HG02852 (cell line): ENCODE data around the gene CCNDBP1.
"Not testable (repeated sequence)": the region's sequence is repeated elsewhere in the genome, so short reads cannot be mapped to it uniquely, and the experiment has no call there.

Experiments used
- ATAC-seq: cut with Tn5 transposase; IDR thresholded peaks from one replicate; pipeline ENCODE4 v1.9.1; 2021; ENCODE audit warnings: mild to moderate bottlenecking, moderate library complexity; ENCODE audit not compliant: unreplicated experiment

Gene CCNDBP1

DNA sequence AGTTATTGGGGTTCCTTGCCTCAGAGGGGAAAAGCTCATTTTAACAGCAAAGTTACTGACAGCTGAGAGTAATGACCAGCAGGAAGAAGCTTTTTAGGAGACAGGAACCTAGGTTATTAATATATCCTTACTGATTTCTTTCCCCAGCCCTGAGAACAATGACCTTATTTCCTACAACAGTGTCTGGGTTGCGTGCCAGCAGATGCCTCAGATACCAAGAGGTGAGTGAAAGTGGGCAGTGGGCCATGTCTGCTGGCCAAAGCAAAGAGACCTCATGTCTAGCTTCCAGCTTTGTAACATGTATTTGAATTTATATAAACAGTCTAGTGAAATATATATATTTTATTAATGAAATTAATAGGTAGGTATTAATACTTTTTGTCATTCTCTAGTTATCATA, 5.0 kb downstream of the CCNDBP1 start:
- no peak for ATAC-seq

DNA sequence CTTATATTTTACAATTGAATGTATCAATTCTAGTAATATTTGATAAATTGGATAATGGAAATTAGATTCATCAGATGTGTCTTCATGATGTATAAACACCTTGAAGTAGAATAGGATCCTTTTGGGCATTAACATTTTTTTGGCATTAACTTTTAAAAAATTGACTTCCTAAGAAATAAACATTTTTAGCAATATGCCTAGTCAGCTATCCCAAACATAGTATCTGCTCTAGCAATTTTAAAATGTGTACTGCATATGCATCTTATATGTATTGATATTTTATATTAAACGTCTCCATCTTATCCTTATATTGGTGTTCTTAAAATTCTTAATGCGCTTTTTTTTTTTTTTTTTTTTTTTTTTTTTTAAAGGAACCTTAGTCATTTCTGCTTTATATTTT, 8.5 kb downstream of the CCNDBP1 start:
- no peak for ATAC-seq

DNA sequence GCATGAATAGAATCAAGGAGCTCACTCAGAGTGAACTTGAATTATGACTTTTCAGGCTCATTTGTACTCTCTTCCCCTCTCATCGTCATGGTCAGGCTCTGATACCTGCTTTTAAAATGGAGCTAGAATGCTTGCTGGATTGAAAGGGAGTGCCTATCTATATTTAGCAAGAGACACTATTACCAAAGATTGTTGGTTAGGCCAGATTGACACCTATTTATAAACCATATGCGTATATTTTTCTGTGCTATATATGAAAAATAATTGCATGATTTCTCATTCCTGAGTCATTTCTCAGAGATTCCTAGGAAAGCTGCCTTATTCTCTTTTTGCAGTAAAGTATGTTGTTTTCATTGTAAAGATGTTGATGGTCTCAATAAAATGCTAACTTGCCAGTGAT, 9.6 kb downstream of the CCNDBP1 start:
- ATAC-seq = no peak

DNA sequence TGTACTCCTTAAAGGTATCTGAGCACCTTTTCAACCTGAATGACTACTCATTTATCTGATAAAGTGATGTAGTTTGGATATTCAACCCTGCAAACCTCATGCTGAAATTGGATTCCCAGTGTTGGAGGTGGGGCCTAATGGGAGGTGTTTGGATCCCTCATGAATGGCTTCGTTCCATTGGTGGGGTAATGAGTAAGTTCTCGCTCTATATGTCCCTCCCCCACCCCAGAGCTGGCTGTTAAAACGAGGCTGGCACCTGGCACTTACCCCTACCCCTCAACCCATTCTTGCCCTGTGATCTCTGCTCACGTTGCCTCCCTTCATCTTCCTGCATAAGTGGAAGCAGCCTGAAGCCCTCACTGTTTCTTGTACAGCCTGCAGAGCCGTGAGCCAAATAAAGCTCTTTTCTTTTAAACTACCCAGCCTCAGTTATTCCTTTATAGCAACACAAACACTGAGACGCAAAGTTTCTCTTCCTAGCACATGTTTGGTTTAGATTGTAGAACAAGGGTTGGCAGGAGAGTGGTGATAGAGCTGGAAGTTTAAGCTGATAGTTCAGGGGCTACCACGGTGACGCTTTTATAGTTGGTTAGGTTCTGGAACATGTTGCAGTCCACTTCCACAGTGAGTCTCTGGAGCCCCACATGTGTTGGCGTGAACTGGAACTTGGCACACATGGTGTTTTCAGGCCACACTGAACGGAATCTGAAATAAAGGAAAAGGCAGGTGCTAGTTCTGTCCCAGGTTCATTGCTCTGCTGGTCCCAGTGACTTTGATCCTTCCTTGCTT, 11.8 kb downstream of the CCNDBP1 start:
- no peak for ATAC-seq

DNA sequence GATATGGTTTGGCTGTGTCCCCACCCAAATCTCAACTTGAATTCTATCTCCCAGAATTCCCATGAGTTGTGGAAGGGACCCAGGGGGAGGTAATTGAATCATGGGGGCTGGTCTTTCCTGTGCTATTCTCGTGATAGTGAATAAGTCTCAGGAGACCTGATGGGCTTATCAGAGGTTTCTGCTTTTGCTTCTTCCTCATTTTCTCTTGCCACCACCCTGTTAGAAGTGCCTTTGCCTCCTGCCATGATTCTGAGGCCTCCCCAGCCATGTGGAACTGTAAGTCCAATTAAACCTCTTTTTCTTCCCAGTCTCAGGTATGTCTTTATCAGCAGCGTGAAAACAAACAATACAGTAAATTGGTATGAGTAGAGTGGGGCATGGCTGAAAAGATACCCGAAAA, 12.6 kb downstream of the CCNDBP1 start:
- ATAC-seq = not testable (repeated sequence)

DNA sequence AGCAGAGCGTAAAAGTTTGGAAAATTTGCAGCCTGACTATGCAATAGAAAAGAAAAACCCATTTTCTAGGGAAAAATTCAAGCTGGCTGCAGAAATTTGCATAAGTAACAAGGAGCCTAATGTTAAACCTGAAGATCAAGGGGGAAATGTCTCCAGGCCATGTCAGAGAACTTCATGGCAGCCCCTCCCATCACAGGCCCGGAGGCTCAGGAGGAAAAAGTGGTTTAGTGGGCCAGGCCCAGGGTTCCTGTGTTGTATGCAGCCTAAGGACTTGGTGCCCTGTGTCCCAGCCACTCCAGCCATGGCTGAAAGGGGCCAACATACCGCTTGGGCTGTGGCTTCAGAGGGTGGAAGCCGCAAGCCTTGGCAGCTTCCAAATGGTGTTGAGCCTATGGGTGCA, 13.4 kb downstream of the CCNDBP1 start:
- not testable (repeated sequence) for ATAC-seq

DNA sequence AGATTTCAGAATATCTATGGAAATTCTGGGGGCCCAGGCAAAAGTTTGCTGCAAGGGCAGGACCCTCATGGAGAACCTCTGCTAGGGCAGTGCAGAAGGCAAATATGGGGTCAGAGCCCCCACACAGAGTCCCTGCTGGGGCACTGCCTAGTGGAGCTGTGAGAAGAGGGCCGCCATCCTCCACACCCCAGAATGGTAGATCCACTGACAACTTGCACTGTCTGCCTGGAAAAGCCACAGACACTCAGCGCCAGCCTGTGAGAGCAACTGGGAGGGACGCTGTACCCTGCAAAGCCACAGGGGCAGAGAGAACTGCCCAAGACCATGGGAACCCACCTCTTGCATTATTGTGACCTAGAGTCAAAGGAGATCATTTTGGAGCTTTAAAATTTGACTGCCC, 13.8 kb downstream of the CCNDBP1 start:
- no peak for ATAC-seq

DNA sequence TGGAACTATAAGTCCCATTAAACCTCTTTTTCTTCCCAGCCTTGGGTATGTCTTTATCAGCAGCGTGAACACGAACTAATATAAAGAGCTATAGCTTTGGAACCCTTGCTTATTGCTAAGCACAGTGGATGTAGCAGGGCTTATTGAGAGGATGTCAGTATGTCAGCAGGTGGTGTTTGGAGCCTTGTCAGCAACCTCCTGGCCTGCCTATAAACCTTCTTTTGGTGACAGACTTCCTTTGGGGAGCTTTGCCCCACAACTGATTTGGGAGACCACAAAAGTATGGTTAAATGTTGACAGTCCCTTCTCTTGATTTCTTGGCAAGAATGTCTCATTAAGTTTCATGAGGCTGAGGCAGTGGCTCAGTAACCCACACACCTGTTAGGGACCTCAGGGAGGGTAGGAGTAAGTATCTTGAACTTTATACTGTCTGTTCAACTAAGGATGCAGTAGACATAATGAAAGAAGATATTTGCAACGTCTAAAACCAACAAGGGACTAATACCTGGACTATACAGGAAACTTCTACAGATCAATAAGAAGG, 14.8 kb downstream of the CCNDBP1 start:
- ATAC-seq = no peak

DNA sequence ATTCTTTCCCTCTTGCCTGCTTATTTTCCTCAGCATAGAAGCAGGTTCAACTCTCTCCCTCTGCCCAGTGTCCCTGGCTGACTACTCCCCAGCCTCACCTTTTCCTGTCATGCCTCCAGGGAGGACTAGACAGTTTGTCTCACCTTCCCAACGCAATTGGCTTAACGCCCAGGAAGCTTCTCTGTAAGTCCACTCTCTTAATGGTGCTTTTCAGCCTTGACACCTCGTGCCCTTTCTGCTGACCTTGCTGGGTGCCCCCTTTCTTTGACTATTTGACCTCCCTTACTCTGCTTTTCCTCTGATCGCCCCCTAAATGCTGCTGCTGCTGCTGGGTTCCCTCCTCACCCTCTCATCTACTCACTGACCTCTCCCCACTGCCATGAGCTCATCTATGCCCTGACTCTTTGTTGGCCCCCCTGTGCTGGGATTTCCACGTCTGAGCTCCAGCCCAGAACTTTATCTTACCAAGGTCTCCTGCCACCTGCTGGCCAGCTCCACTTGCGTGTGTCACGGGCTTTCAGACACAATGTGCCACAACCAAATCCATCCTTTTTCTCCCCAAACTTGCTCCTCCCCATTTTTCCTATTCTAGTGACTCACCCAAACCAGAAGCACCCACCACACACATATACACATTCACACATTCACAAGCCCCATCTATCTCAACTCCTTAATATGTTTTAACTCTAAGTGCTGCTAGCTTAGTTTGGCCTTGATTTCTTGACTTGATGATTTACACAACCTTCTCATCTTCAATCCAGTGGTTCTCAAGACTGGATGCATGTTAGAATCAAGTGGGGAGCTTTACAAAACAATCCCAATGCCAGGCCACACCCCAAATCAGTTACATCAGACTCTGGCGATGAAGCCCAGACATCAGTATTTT, 19.1 kb downstream of the CCNDBP1 start:
- ATAC-seq = no peak

DNA sequence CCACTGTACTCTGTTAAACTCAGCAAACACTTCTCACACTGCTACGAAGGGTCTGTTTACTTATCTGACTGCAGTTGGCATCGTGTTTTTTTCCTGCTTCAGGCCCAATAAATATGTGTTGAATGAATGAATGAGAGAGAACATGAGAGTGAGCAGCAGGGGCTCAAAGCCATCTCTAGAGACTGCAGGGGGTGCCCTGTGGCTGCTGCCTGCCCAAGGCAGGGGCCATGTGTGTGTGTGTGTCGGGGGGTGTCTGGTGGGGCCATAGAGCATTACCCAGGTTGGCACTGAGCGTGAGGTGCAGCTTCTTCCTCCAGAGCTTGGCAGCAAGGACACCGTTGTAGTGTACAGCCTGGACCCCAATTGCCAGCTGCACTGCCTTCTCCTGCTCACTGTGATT, 20.9 kb downstream of the CCNDBP1 start:
- no peak for ATAC-seq

DNA sequence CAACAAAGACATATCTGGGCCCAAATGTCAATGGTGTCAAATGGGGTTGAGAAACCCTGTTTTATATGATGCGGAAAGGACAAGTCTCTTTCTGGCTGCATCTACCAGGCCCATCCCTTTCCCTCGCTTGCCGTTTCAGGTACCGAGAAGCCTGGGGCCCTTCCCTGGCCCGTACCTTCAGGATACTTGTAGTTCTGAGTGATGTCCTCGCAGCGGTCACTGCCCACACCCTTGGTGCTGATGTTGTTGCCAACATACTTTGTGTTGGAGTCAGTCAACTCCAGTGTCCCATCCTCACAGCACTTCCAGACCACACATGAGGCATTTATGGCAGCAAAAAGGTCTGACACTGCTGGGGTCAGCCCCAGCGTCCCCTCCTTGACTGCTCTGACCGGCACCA, 21.8 kb downstream of the CCNDBP1 start:
- ATAC-seq = no peak

DNA sequence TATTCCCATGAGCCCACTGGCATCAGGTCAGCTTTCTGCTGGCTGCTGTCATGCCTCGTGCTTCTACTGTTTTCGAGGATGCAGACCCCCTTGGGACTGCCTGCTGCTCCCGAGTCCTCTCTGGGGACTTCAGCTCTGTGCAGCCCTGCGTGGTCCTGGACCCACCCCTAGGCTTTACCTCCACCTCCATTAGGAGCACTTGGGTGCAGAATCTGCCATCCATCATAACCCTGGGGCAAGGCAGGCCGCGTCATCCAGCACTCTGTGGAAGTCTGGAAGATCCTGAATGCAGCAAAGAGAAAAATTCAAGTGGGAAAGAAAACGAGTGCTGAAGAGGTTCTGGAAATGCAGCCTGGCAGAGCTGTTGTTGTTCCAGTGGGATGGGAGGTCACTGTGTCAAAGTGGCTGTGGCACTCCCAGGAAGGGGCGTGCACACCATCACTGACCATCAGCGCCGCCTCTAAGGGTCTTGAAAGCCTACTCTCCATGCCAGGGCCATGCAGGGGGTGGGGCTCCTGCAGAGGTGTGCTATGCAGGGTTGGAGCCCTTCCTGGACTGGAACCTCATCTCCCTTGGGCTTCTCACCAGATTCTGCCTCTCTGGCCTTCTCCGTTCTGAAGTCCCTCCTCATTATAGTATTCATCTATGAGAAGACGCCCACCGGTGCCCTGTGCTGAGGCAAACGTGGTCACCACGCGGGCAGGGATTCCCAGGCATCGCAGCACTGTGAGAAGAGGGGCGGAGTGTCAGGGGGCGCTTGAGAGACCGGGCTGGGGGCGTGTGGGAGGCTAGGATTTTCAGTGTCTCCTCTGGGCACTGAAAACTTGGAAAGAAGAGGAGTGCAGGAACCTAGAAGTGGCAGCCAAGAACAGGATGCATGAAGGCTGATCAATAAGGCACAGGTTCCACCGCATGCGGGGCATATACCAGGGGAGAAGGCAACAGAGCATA, 23.1 kb downstream of the CCNDBP1 start:
- no peak for ATAC-seq

DNA sequence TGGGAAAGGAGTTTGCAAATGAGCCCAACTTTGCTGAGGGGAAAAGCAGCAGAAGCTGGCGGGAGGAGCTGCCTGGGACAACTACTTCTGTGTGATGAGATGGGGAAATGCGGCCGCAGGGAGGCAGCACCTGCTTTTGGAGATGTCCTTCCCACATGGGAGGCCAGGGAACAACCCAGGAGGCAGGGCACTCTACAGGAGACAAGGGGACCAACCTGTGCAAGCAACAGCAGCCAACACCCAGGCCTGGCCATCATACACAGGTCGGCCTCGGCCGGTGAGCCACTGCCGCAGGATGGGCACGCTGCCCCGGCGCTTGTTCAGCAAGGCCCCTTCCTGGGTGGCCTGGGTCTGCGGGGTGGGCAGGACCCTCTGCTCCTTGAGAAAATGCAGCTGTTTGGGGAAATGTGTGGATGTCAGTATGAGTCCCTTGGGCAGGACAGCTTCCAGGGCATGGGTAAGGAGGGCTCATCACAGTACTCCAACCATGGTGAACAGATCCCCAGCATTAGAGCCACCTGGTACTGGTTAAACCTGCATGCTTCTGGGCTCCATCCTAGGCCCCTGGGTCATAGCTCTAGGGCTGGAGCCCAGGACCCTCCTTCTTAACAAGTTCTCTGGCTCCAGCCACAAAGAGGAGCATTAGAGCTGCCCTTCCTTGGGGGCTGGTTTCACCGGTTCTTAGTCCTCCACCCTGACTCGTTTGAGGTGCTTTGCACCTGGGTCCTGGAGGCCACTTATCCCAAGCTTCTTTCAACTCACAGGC, 24.0 kb downstream of the CCNDBP1 start:
- ATAC-seq = no peak

DNA sequence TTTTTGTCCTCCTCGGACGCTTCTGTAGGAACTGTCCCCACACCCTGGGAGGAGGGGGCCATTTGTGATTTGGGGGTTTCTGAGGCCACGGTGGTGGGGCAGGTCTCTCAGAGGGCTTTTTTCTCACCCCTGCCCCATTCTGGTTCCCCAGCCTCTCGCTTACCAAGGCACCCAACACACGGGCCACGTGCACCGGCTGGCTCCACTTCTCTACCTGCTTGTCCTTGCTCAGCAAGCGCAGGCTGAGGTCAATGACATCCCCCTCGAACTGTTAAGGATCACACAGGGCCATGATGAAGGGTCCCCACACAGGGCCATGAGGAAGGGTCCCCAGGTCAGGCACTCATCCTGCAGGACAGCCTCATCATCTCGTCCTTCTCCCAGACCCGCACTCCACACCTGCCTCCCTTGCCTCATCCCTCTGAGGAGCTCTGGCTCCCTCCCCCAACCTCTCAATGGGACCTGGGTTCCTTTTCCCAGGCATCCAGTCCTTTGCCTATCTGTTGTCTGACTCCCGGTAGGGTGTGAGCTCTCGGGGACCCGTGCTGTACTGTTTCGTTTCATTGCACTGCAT, 25.1 kb downstream of the CCNDBP1 start:
- no peak for ATAC-seq

DNA sequence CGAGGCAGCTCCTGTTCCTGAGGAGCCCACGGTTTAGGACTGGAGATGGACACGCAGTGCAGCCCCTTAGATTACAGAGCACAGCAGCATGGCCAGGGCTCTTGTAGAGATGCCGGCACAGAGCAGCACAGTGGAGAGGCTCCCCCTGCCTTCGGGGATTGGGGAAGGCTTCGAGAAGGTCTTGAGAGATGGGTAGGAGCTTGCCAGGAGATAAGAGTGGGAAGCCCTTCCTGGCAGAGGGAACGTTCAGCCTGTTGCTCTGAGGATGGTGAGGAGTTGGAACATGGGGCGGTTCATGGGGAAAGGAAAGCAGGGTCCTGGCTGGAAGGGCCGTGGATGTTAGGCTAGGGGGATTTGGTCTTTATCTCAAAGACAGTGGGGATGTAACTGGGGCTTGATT, 25.6 kb downstream of the CCNDBP1 start:
- ATAC-seq = no peak

DNA sequence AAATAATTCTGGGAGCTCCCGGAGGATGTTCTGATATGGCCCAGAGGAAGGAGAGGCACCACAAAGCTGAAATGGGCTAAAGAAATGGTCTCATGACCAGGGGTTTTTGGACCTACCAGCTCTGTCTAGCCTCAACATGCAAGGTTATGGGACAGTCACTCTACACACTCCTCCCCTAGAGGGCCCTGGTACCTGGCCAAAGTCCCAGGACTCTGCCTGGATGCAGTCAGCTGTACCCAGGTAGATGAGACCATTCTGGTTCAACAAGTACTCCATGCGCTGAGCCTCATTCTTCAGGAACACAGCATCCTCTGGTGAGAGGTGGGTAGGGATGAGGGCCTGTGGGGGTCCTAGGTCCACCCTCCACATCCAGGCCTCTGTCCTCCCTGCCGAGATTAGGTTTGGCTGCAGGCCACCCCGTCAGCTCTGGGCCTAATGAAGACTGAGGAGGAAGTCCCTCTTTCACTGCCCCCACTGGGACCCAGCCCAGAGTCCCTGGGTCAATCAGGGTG, 26.1 kb downstream of the CCNDBP1 start:
- no peak for ATAC-seq

DNA sequence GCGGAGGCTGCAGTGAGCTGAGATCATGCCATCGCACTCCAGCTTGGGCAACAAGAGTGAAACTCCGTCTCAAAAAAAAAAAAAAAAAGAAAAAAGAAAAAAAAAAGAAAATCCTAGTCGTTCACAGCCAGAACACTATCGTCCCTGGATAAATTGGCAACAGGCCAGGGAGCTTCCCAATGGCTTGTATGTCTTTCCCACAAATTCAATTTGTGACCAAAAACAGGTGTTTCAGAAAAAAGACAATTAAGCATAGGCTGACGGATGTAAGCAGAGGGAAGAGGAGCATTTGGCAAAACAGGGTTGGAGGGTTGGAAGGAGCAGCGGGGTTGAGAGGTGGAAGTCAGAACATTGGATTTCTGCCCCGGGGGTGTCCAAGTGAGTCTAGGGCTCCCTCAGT, 27.1 kb downstream of the CCNDBP1 start:
- ATAC-seq = no peak

DNA sequence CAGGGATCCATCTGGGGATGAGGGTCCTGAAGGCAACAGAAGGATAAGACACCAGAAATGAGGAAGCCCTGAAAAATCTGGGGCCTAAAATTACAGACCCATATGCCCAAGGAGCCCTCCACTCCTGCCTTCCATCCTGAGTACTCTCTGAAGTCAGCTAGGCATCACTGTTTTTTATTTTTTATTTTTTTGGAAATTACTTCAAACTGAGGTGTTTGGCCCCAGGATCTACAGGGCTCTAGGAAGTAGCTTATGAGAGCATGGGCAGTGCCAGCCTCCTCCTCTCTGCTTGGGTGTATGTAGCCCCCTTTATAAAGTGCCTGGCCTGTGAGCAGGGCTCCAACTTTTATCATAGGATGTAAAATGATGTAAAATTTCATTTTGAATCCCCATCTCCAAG, 27.7 kb downstream of the CCNDBP1 start:
- no peak for ATAC-seq

DNA sequence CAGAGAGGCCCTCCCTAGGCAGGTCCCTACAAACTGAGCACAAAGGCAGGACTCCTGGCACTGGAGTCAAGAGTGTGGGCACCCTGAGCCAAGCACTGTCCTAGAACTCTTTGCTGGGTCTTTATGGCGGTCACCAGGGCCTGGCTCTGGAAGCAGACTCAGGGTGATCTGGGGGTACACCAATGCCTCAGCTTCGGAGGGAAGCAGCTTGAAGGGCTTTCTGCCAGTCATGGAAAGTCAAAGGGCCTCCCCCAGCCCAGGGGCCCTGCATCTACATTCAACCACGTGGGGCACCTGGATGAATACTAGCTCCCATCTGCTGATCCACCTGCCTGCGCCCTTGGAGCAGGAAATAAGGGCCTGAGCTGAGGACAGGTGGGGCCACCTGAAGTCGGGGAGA, 28.3 kb downstream of the CCNDBP1 start:
- no peak for ATAC-seq

DNA sequence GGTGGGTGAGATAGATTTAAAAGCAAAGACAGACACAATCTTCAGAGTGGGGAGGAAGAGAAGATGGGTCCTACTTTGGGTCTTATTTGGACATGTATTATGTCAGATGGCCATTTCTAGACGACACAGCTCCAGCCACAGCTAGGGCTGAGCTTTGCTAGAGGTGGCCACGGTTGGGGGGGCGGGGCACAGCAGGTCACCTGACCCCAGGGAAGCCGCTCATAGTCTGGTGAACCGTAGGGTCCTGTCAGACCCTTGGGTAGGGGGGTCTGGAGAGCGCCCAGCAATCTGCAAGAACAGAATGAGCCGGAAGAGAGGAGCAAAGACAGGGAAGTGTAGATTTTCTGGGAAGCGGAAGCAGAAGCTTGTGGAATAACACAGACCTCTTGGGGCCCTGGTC, 29.0 kb downstream of the CCNDBP1 start:
- no peak for ATAC-seq
